ENCODE data around the gene S100A13. TPM values are rescaled to one million over a fixed set of nuclear protein-coding genes. Genes with fewer than 3 reads are reported as not detected.
"Not testable (repeated sequence)": the region's sequence is repeated elsewhere in the genome, so short reads cannot be mapped to it uniquely, and the experiment has no call there.

S100A13 gene
- total RNA-seq, 2 donors from 2014 or later = 224 to 284 TPM

DNA sequence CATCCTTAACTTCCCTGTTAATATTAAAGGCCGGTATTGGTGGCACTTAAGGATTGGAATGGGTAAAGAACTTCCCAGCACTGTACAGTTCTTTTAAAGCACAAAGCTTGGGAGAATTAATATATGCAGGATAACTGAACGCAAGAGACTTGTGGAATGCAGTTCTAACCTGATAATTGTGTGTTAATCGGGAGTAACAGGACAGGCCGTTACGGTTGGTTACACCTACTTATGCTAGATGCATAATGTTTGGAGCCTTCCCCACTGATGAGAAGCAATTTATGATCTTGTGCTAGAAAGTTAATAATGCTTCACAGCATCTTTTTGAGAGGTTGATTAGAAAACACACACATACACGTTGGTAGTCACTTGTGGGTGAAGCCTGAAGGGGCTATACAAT, 13.6 kb upstream of the S100A13 start:
- no peak overlapping the region for H3K27ac ChIP-seq (ENCODE audit: low read depth, low read length)

DNA sequence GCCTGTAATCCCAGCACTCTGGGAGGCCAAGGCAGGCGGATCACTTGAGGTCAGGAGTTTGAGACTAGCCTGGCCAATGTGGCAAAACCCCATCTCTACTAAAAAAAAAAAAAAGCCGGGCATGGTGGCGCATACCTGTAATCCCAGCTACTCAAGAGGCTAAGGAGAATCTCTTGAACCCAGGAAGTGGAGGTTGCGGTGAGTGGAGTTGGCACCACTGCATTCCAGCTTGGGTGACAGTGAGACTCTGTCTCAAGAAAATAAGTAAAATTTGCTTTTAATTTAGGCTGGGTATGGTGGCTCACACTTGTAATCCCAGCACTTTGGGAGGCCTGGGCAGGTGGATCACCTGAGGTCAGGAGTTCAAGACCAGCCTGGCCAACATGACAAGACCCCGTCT, 12.9 kb upstream of the S100A13 start:
- not testable (repeated sequence) for H3K4me1 ChIP-seq (ENCODE audit: control insufficient read depth, insufficient read depth, low read length); H3K27ac ChIP-seq (ENCODE audit: low read depth, low read length); H3K4me3 ChIP-seq (ENCODE audit: low read length); H3K9me3 ChIP-seq (ENCODE audit: control insufficient read depth, low read length); H3K9me3 Mint-ChIP-seq; H3K27ac Mint-ChIP-seq; H3K27me3 Mint-ChIP-seq (ENCODE audit: insufficient read depth); H3K4me3 Mint-ChIP-seq; H3K27me3 ChIP-seq (ENCODE audit: control insufficient read depth, insufficient read depth, low read length, poor library complexity, severe bottlenecking); H3K9ac ChIP-seq (ENCODE audit: extremely low read depth, low read length, poor library complexity, severe bottlenecking); DNase-seq
- peaks cover 18% of the 10 kb centered on the region for H3K4me1 Mint-ChIP-seq
- peaks cover 99% of the 10 kb centered on the region for H3K36me3 ChIP-seq (ENCODE audit: control insufficient read depth, insufficient read depth, low read length)
- peaks cover 89% of the 10 kb centered on the region for H3K36me3 Mint-ChIP-seq (ENCODE audit: low read depth)
- WGBS, 2 experiments (ENCODE audit: insufficient coverage in 1 of 2, insufficient read length in 1 of 2) = 92 to 97% methylated on average over 2 to 5 of the region's 5 CpGs

More for the DNA sequence above, 13.6 kb upstream of the S100A13 start:
- Histone ChIP-seq H3K36me3 (ENCODE audit: control insufficient read depth, insufficient read depth, low read length) (peaks cover 99% of the 10 kb centered on the region), H3K27me3 (ENCODE audit: control insufficient read depth, insufficient read depth, low read length, poor library complexity, severe bottlenecking) (no peaks in the 10 kb centered on the region), H3K4me3 (ENCODE audit: low read length) (no peak overlapping the region), H3K4me1 (ENCODE audit: control insufficient read depth, insufficient read depth, low read length) (peaks cover 8% of the 10 kb centered on the region), H3K9me3 (ENCODE audit: control insufficient read depth, low read length) (peaks cover 7% of the 10 kb centered on the region), H3K9ac (ENCODE audit: extremely low read depth, low read length, poor library complexity, severe bottlenecking) (no peak overlapping the region)
- Mint-ChIP-seq H3K36me3 (ENCODE audit: low read depth) (peaks cover 90% of the 10 kb centered on the region), H3K27me3 (ENCODE audit: insufficient read depth) (no peaks in the 10 kb centered on the region), H3K4me3 (no peak overlapping the region), H3K9me3 (no peaks in the 10 kb centered on the region), H3K4me1 (peaks cover 16% of the 10 kb centered on the region), H3K27ac (no peak overlapping the region)
- no peak for DNase-seq
- TF ChIP-seq, protein P1, sequence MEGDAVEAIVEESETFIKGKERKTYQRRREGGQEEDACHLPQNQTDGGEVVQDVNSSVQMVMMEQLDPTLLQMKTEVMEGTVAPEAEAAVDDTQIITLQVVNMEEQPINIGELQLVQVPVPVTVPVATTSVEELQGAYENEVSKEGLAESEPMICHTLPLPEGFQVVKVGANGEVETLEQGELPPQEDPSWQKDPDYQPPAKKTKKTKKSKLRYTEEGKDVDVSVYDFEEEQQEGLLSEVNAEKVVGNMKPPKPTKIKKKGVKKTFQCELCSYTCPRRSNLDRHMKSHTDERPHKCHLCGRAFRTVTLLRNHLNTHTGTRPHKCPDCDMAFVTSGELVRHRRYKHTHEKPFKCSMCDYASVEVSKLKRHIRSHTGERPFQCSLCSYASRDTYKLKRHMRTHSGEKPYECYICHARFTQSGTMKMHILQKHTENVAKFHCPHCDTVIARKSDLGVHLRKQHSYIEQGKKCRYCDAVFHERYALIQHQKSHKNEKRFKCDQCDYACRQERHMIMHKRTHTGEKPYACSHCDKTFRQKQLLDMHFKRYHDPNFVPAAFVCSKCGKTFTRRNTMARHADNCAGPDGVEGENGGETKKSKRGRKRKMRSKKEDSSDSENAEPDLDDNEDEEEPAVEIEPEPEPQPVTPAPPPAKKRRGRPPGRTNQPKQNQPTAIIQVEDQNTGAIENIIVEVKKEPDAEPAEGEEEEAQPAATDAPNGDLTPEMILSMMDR (conservative IDR thresholded peaks at IDR 0.05) = no peak
- 76 to 100% methylated on average over 3 to 6 of the region's 6 CpGs for WGBS, 2 experiments (ENCODE audit: insufficient coverage in 1 of 2, insufficient read length in 1 of 2)

DNA sequence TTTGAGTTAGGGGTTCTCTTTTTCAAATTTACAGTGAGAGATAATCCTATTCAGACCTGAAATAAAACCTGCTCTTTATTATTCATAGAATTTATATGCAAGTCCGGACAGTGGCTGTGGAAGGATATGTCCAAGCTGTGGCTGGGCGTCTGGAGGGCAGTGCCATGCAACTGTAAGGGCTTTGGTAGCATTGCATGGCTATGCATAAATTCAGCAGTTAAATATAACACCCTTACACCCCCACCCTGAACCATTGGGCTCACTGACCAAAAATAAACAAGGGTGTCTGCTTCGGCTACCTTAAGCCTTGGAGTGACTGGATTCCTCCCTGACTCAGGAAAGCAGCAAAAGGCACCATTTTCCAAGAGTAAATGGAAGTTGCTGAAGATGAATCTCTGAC, 12.0 kb upstream of the S100A13 start:
- no peak for DNase-seq
- peaks cover 19% of the 10 kb centered on the region for H3K4me1 Mint-ChIP-seq
- no peak overlapping the region for H3K4me3 ChIP-seq (ENCODE audit: low read length)
- 95 to 100% methylated on average over 1 to 3 of the region's 3 CpGs for WGBS, 2 experiments (ENCODE audit: insufficient coverage in 1 of 2, insufficient read length in 1 of 2)
- H3K9me3 Mint-ChIP-seq = no peaks in the 10 kb centered on the region
- peaks cover 7% of the 10 kb centered on the region for H3K9me3 ChIP-seq (ENCODE audit: control insufficient read depth, low read length)
- no peak overlapping the region for H3K27ac ChIP-seq (ENCODE audit: low read depth, low read length)
- peaks cover 87% of the 10 kb centered on the region for H3K36me3 Mint-ChIP-seq (ENCODE audit: low read depth)
- TF ChIP-seq, protein P1 (conservative IDR thresholded peaks at IDR 0.05) = no peak
- H3K27me3 Mint-ChIP-seq (ENCODE audit: insufficient read depth) = no peaks in the 10 kb centered on the region
- no peak overlapping the region for H3K27ac Mint-ChIP-seq
- H3K27me3 ChIP-seq (ENCODE audit: control insufficient read depth, insufficient read depth, low read length, poor library complexity, severe bottlenecking) = no peaks in the 10 kb centered on the region
- peaks cover 89% of the 10 kb centered on the region for H3K36me3 ChIP-seq (ENCODE audit: control insufficient read depth, insufficient read depth, low read length)
- H3K4me3 Mint-ChIP-seq = no peak overlapping the region
- no peak overlapping the region for H3K9ac ChIP-seq (ENCODE audit: extremely low read depth, low read length, poor library complexity, severe bottlenecking)
- H3K4me1 ChIP-seq (ENCODE audit: control insufficient read depth, insufficient read depth, low read length) = peaks cover 8% of the 10 kb centered on the region

DNA sequence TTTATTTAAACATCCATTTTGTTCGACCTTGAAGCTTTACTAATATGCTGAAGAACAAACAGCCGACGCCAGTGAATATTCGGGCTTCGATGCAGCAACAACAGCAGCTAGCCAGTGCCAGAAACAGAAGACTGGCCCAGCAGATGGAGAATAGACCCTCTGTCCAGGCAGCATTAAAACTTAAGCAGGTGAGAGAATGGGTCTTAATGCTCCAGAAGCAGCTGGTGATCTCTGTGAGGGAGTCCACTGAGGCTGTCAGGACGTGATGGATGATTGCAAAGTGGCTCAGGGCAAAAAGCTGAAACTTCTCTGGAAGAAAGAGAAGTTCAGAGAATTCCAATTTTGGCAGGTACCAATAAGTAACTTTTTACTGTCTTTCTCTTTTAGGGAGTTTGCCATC, 11.0 kb upstream of the S100A13 start:
- Mint-ChIP-seq H3K27ac (no peak overlapping the region), H3K4me1 (peaks cover 24% of the 10 kb centered on the region), H3K9me3 (peaks cover 2% of the 10 kb centered on the region), H3K27me3 (ENCODE audit: insufficient read depth) (no peaks in the 10 kb centered on the region), H3K36me3 (ENCODE audit: low read depth) (peaks cover 77% of the 10 kb centered on the region), H3K4me3 (no peak overlapping the region)
- no peak for DNase-seq
- WGBS, 2 experiments (ENCODE audit: insufficient coverage in 1 of 2, insufficient read length in 1 of 2) = 94 to 96% methylated on average over 6 of the region's 6 CpGs
- H3K4me1 ChIP-seq (ENCODE audit: control insufficient read depth, insufficient read depth, low read length) = peaks cover 8% of the 10 kb centered on the region
- H3K36me3 ChIP-seq (ENCODE audit: control insufficient read depth, insufficient read depth, low read length) = peaks cover 79% of the 10 kb centered on the region
- no peaks in the 10 kb centered on the region for H3K27me3 ChIP-seq (ENCODE audit: control insufficient read depth, insufficient read depth, low read length, poor library complexity, severe bottlenecking)
- H3K9me3 ChIP-seq (ENCODE audit: control insufficient read depth, low read length) = peaks cover 7% of the 10 kb centered on the region
- H3K27ac ChIP-seq (ENCODE audit: low read depth, low read length) = no peak overlapping the region
- TF ChIP-seq, protein P1 (conservative IDR thresholded peaks at IDR 0.05) = no peak
- no peak overlapping the region for H3K9ac ChIP-seq (ENCODE audit: extremely low read depth, low read length, poor library complexity, severe bottlenecking)
- H3K4me3 ChIP-seq (ENCODE audit: low read length) = no peak overlapping the region

All from endodermal cell (in vitro differentiated cells).